ENCODE results near the gene PSMG4. TPM values are rescaled to one million over a fixed set of nuclear protein-coding genes. Genes with fewer than 3 reads are reported as not detected.

Gene PSMG4
- total and polyA plus RNA-seq, 2 of the 8 experiments (the other 6 are each of a cell fraction or from before 2014, with no cell fraction given), result 40.6 to 113 TPM

- no peak overlapping the region for H3K23ac ChIP-seq (ENCODE audit: insufficient read length)
- H2AFZ ChIP-seq (ENCODE audit: low read length), result peak overlapping the region; percentile 66
- peaks cover 1 to 2% of the 10 kb centered on the region in 2 experiments; a peak in 3 of 4 replicates for H3K79me2 ChIP-seq (ENCODE audit: control insufficient read depth in 1 of 2, insufficient read depth in 2 of 2, low read length in 2 of 2)
These were observed 26.5 kb upstream of the PSMG4 start for GRCh38 chr6:3232017-3232945.

More at GRCh38 chr6:3232017-3232945, 26.5 kb upstream of the PSMG4 start:
- Histone ChIP-seq H3K9ac (replicated peaks in 1 of 4; ENCODE audit: extremely low read depth in 1 of 4, low read depth in 3 of 4, low read length in 3 of 4) (peak overlapping the region in 3 of 4 experiments; percentile 1 to 80 (median 67); a peak in 4 of 7 replicates), H3K4me3 (ENCODE audit: extremely low read depth in 1 of 4, insufficient read depth in 2 of 4, low read depth in 3 of 4, low read length in 4 of 4) (peak overlapping the region; percentile 71 to 99 (median 86)), H3K9me3 (ENCODE audit: insufficient read depth in 2 of 2, low read depth in 1 of 2, low read length in 1 of 2) (no peaks in the 10 kb centered on the region), H4K5ac (ENCODE audit: insufficient read length, low read depth, low read length) (no peak overlapping the region), H3K14ac (ENCODE audit: insufficient read length) (no peak overlapping the region), H3K36me3 (ENCODE audit: control insufficient read depth in 2 of 4, insufficient read depth in 4 of 4, low read length in 3 of 4) (no peaks in the 10 kb centered on the region), H3K79me1 (ENCODE audit: low read depth, low read length) (no peaks in the 10 kb centered on the region; the same call in 1 of the 2 replicates), H3K27me3 (replicated peaks in 1 of 4; ENCODE audit: control insufficient read depth in 3 of 4, extremely low read depth in 1 of 4, insufficient read depth in 3 of 4, low read length in 3 of 4) (peaks cover 0 to 23% (median 19%) of the 10 kb centered on the region in 4 experiments; a peak in 6 of 7 replicates), H3K4me2 (ENCODE audit: insufficient read depth in 1 of 2, low read depth in 2 of 2, low read length in 2 of 2) (peak overlapping the region; percentile 91 to 96), H3K23me2 (ENCODE audit: low read depth, low read length) (peaks cover 30% of the 10 kb centered on the region), H2BK12ac (ENCODE audit: low read depth, low read length) (no peak overlapping the region), H2BK120ac (replicated peaks; ENCODE audit: low read depth, low read length) (peak overlapping the region; percentile 8), H3K27ac (ENCODE audit: low read depth, low read length) (no peak overlapping the region), H2BK5ac (ENCODE audit: low read depth, low read length) (0 out of 2 replicates have a peak overlapping the region, but pooled peaks have one; percentile 88), H2AK5ac (ENCODE audit: low read depth, low read length) (no peak overlapping the region), H2BK15ac (ENCODE audit: low read length) (no peak overlapping the region), H4K20me1 (replicated peaks in 1 of 2; ENCODE audit: control insufficient read depth in 1 of 2, insufficient read depth in 2 of 2, low read length in 2 of 2) (peaks cover under 1% of the 10 kb centered on the region in 2 experiments), H2BK20ac (ENCODE audit: low read length) (no peak overlapping the region), H4K91ac (replicated peaks; ENCODE audit: insufficient read length, low read length) (no peak overlapping the region), H3K4me1 (replicated peaks in 1 of 4; ENCODE audit: control insufficient read depth in 3 of 4, insufficient read depth in 4 of 4, low read length in 3 of 4) (peaks cover 5 to 17% (median 11%) of the 10 kb centered on the region in 4 experiments; a peak in 6 of 7 replicates), H3K56ac (replicated peaks; ENCODE audit: insufficient read length, low read depth, low read length) (peak overlapping the region; percentile 49), H4K8ac (ENCODE audit: extremely low read depth, insufficient read depth, low read length) (no peak overlapping the region), H3K4ac (replicated peaks; ENCODE audit: insufficient read length, low read depth, low read length) (no peak overlapping the region), H3K18ac (ENCODE audit: extremely low read depth, low read length) (0 out of 2 replicates have a peak overlapping the region, but pooled peaks have one; percentile 41)
- no peak for FAIRE-seq
- ChIA-PET POLR2A (ENCODE audit: partially characterized antibody) (interaction anchor here (1.1 to 7.6 kb wide), 9 partner anchors 9 to 256 kb away, joined by 3 to 122 read pairs (median 6); no protein-coding TSS in a partner anchor), CTCF (ENCODE audit: partially characterized antibody) (interaction anchor here (0.6 to 17.3 kb wide), 11 partner anchors 8 to 183 kb away, joined by 3 to 263 read pairs (median 4); partner anchors contain the start of gene TUBB2A)
- TF ChIP-seq NRF1 (IDR thresholded peaks at IDR 0.05; ENCODE audit: low read depth, low read length) (no peak), KDM4A (IDR thresholded peaks at IDR 0.05; ENCODE audit: low read depth, low read length, severe bottlenecking) (peak; percentile 85)
- peak in 1 of 2 experiments; percentile 81 for DNase-seq (ENCODE audit: low read depth in 1 of 2, low spot score in 2 of 2)
- WGBS, 2 experiments (ENCODE audit: extremely low coverage in 1 of 2, insufficient coverage in 1 of 2, insufficient read length in 1 of 2, insufficient replicate concordance in 2 of 2, low coverage in 1 of 2, low lambda C conversion rate in 2 of 2, missing lambda C conversion rate in 1 of 2), result 17% methylated on average over 23 of the region's 23 CpGs; no CpG with 5 or more reads in 1 of the 2 experiments

All from H1 (cell line).